GM19025 (cell line): ENCODE results near the gene B4GALNT1.
"Not testable (repeated sequence)": the region's sequence is repeated elsewhere in the genome, so short reads cannot be mapped to it uniquely, and the experiment has no call there.

ENCODE experiments used
- ATAC-seq: cut with Tn5 transposase; IDR thresholded peaks from one replicate; pipeline ENCODE4 v1.9.1; 2021; ENCODE audit warnings: mild to moderate bottlenecking, low read depth, moderate library complexity; ENCODE audit not compliant: unreplicated experiment

Gene B4GALNT1

GRCh38 chr12:57588951-57589610, 43.9 kb downstream of the B4GALNT1 start:
- ATAC-seq: not testable (repeated sequence)

- no peak for ATAC-seq
Measured at GRCh38 chr12:57586832-57587429, 46.1 kb downstream of the B4GALNT1 start.

DNA sequence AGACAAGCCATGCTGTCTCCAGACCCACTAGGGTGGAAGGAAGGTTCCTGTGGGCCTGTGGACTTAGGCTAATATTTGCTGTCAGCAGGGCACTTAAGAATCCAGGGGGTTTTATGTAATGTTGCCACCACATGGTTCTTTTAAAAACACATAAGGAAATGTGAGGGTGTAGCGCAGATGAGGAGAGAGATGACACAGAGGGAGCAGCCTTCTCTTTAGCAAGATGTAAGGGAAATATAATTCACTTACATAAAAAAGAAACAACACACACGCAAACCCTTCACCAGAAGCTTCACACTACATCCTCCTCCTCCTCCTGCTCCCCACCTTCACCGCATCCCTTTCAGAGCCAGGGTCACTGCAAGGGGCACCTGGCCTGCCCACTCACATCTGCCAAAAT, 46.9 kb downstream of the B4GALNT1 start:
- ATAC-seq: no peak

GRCh38 chr12:57585156-57585555, 47.8 kb downstream of the B4GALNT1 start:
- no peak for ATAC-seq

- ATAC-seq: no peak
Measured at GRCh38 chr12:57584690-57585089, 48.3 kb downstream of the B4GALNT1 start.

- no peak for ATAC-seq
Measured at GRCh38 chr12:57584050-57584449, 49.0 kb downstream of the B4GALNT1 start.

GRCh38 chr12:57583008-57583831, 49.8 kb downstream of the B4GALNT1 start:
- peak; percentile 85 for ATAC-seq

GRCh38 chr12:57582440-57582839, 50.6 kb downstream of the B4GALNT1 start:
- no peak for ATAC-seq

- ATAC-seq: no peak
Measured at GRCh38 chr12:57581802-57582201, 51.2 kb downstream of the B4GALNT1 start.

DNA sequence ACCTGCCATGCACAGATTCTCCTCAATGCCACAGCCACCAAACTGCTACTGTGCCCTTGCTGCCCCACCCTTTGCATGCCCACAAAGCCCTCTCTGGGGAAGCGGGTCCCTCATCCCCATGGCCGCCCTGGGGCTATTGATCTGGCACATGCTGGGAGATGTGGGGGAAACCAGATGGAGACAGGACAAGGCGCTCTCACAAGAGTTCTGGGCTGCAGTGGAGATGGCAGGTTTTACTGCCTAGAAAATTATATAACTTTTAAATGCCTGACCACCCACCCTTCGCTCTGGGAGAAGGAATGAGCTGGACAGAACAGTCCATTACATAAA, 52.6 kb downstream of the B4GALNT1 start:
- ATAC-seq: no peak

GRCh38 chr12:57579677-57580465, 53.1 kb downstream of the B4GALNT1 start:
- ATAC-seq: no peak

GRCh38 chr12:57579011-57579410, 54.0 kb downstream of the B4GALNT1 start:
- no peak for ATAC-seq

DNA sequence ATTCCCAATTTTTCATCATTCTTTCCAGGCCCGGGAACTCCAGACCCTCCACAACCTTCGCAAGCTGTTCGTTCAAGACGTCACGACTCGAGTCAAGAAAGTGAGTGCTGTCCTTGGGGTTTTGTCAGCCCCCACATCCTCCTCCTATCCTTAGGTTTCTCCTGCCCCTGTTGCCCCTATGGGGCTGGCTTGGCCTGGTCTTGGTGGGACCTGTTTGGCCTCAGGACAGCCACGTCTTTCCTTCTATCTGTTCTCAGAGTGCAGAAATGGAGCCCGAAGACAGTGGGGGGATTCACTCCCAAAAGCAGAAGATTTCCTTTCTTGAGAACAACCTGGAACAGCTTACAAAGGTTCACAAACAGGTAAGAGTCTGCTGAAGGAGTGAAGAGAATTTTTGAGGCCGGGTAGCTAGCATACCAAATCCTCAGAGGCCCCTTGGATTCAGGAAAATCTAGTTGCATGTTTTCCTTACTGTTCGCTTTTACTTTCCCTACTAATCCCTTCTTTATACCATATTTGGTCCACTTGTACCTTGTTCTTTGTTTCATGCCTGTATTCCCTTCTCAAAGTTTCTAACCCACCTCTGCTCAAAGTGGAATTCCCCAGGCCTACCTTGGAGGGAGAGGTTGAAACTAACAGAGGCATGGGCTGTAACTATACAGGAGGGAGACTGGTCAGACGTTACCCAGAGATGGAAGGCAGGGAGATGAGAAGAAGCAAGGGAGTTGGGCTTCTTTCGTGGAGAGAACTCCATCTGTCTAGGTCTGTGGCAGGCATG, 54.8 kb downstream of the B4GALNT1 start:
- no peak for ATAC-seq

DNA sequence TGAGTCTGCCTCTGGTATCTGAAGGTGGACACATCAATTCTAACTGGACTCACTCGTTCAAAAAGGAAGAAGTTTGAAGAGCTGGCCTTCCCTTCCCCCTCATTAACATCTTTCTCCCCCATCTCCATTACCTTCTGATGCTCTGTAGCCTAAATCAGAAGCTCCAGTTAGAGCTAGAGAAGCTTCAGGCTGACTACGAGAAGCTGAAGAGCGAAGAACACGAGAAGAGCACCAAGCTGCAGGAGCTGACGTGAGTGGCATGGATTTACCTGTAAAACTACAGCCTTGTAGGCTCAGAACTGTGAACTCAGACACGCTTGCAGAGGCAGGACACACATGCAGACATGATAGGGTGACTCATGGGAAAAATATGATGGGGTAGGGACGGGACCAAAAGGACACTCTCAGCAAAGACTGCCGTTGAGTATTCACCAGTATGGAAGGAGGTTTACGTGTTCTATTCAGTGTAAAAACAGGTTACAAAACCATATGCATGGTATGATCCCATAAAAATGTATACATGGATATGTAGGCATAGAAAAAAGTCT, 56.3 kb downstream of the B4GALNT1 start:
- no peak for ATAC-seq
